22Rv1 (cell line): ENCODE measurements around the gene CAMKMT.

ENCODE experiments used
- H3K27ac ChIP-seq: fragments of 450-650 bp; 2 replicates; pipeline ENCODE4 v1.5.1; 2017
- ZFX ChIP-seq: fragments of 450-650 bp; IDR thresholded peaks from 2 replicates; pipeline ENCODE4 v1.6.1; 2017; ENCODE audit warnings: antibody characterized with exemption, borderline replicate concordance
- TF ChIP-seq, protein P1 (sequence below): fragments of 450-650 bp; IDR thresholded peaks from 2 replicates; pipeline ENCODE4 v1.5.1; 2017; ENCODE audit warnings: mild to moderate bottlenecking

The CAMKMT gene

DNA sequence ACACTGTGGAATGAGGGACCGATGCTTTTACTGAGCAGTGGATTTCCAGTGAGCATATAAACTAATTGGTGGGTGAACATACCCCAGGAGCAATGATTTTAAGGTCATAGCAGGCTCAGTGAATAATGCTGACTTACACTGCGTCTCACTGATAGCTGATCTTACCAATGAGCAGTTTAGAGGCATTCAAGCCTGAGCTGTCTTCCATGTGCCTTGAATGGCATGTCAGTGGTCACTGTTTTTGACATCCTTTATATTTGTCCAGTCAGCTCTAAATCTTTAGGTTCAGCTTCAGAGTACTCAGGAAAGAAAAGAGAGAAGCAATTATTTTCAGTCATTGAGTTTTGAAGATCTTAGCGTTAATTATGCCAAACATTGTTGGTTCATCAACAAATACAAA, 88.3 kb downstream of the CAMKMT start:
- no peak overlapping the region for H3K27ac ChIP-seq
- no peak for TF ChIP-seq ZFX
- TF ChIP-seq, protein P1, sequence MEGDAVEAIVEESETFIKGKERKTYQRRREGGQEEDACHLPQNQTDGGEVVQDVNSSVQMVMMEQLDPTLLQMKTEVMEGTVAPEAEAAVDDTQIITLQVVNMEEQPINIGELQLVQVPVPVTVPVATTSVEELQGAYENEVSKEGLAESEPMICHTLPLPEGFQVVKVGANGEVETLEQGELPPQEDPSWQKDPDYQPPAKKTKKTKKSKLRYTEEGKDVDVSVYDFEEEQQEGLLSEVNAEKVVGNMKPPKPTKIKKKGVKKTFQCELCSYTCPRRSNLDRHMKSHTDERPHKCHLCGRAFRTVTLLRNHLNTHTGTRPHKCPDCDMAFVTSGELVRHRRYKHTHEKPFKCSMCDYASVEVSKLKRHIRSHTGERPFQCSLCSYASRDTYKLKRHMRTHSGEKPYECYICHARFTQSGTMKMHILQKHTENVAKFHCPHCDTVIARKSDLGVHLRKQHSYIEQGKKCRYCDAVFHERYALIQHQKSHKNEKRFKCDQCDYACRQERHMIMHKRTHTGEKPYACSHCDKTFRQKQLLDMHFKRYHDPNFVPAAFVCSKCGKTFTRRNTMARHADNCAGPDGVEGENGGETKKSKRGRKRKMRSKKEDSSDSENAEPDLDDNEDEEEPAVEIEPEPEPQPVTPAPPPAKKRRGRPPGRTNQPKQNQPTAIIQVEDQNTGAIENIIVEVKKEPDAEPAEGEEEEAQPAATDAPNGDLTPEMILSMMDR: no peak

GRCh38 chr2:44450806-44451205, 89.1 kb downstream of the CAMKMT start:
- no peak for TF ChIP-seq ZFX
- TF ChIP-seq, protein P1: no peak

GRCh38 chr2:44452069-44452583, 90.4 kb downstream of the CAMKMT start:
- H3K27ac ChIP-seq: no peak overlapping the region
- TF ChIP-seq, protein P1: no peak

More at GRCh38 chr2:44450806-44451205, 89.1 kb downstream of the CAMKMT start:
- no peak overlapping the region for H3K27ac ChIP-seq

DNA sequence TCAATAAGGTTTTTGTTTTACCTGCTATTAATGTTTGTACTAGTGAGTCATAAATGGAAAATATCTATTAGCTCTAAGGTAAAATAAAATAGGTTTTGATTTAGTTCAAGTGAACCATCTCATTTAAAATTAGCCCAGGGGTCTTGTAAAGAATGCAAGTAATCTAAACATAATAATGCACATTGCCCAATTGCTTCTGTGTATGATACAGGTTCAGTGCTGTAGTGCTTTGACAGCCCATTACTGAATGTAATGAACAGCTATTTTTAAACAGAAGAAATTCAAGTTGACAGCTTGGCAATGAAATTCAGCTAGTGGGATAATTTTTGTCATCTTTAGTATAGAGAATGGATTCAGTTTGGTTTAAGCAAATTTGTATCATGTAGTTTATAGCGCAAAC, 91.5 kb downstream of the CAMKMT start:
- no peak for TF ChIP-seq ZFX
- TF ChIP-seq, protein P1: no peak

DNA sequence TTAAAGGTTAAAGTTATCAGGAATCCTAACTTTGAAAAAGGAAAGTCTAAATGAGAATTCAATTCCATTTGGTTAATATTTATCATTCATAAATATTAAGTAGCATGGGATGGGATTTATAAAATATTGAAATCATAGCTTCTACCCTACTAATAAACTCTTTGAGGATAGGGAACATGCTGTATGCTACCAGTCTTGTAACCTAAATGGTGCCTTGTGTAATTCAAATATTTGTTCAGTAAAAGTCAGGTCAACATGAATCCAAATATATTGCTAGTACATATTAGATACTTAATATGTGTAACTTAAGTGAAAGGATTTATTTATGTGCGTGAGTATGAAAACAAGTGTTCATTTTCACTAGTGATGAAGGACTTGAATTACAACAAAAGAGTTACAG, 94.1 kb downstream of the CAMKMT start:
- H3K27ac ChIP-seq: no peak overlapping the region
- no peak for TF ChIP-seq ZFX
- TF ChIP-seq, protein P1: no peak

More for the DNA sequence above, 91.5 kb downstream of the CAMKMT start:
- no peak overlapping the region for H3K27ac ChIP-seq

GRCh38 chr2:44456946-44457345, 95.2 kb downstream of the CAMKMT start:
- H3K27ac ChIP-seq: no peak overlapping the region
- TF ChIP-seq, protein P1: no peak
- no peak for TF ChIP-seq ZFX

GRCh38 chr2:44459739-44460138, 98.0 kb downstream of the CAMKMT start:
- H3K27ac ChIP-seq: no peak overlapping the region
- no peak for TF ChIP-seq ZFX
- TF ChIP-seq, protein P1: no peak
